GM23248 (cell line): ENCODE results near the gene SCN3A.

Experiments
- EZH2 ChIP-seq: fragments of 200-600 bp; sonication (generic); IDR thresholded peaks from 2 replicates; pipeline ENCODE4 v1.6.1; 2018; ENCODE audit warnings: antibody characterized with exemption, mild to moderate bottlenecking; ENCODE audit not compliant: insufficient read depth, poor library complexity, severe bottlenecking
- EZH2phosphoT487 ChIP-seq: fragments of 200-600 bp; sonication (generic); IDR thresholded peaks from 2 replicates; pipeline ENCODE4 v1.6.1; 2018; ENCODE audit warnings: antibody characterized with exemption, moderate library complexity, mild to moderate bottlenecking, low read depth; ENCODE audit not compliant: insufficient read depth

GRCh38 chr2:165182029-165182428, 21.8 kb downstream of the SCN3A start:
- no peak for TF ChIP-seq EZH2phosphoT487
- TF ChIP-seq EZH2, result no peak
